Esophagus muscularis mucosa (tissue), 4 donors: ENCODE results near the gene EIF3L. TPM values are rescaled to one million over a fixed set of nuclear protein-coding genes. Genes with fewer than 3 reads are reported as not detected.

Experiments
- DNase-seq: peaks from one replicate; pipeline ENCODE4 v3.0.0-alpha.2; 2017; ENCODE audit errors: extremely low spot score
- H3K27ac ChIP-seq, 4 donors: fragments of 200-600 bp; sonication (generic); replicated peaks in 1 of 4; 1 replicate in 3 of 4; 2 replicates in 1 of 4; pipeline ENCODE4 v1.5.1; 2016 to 2019; ENCODE audit warnings: mild to moderate bottlenecking in 1 of 4
- H3K27me3 ChIP-seq, 4 donors: fragments of 200-600 bp; sonication (generic); one replicate each; pipeline versions ENCODE4 v1.5.1 to v1.6.0; 2016 to 2019
- H3K36me3 ChIP-seq, 4 donors: fragments of 200-600 bp; sonication (generic); one replicate each; pipeline ENCODE4 v1.5.1; 2016 to 2019
- H3K4me1 ChIP-seq, 4 donors: fragments of 200-600 bp; sonication (generic); one replicate each; pipeline ENCODE4 v1.5.1; 2016 to 2019
- H3K4me3 ChIP-seq, 4 donors: fragments of 200-600 bp; sonication (generic); 1 replicate in 2 of 4; 2 replicates in 2 of 4; pipeline ENCODE4 v1.5.1; 2016 to 2019; ENCODE audit warnings: mild to moderate bottlenecking in 4 of 4, moderate library complexity in 1 of 4
- H3K9me3 ChIP-seq, 4 donors: fragments of 200-600 bp; sonication (generic); 1 replicate in 3 of 4; 2 replicates in 1 of 4; pipeline ENCODE4 v1.5.1; 2016 to 2019
- EP300 ChIP-seq: sonication (generic); formaldehyde crosslinking; IDR thresholded peaks from one replicate; pipeline ENCODE4 v1.6.1; 2017; ENCODE audit warnings: antibody characterized with exemption
- POLR2A ChIP-seq: fragments of 450-650 bp; IDR thresholded peaks from one replicate; pipeline ENCODE4 v1.6.1; 2017; ENCODE audit warnings: antibody characterized with exemption, moderate library complexity, mild to moderate bottlenecking, low read depth
- POLR2AphosphoS5 ChIP-seq, 2 donors: sonication (generic); formaldehyde crosslinking; IDR thresholded peaks; one replicate each; pipeline ENCODE4 v1.6.1; 2017; ENCODE audit warnings: antibody characterized with exemption in 2 of 2
- WGBS: methylation state at CpG from one replicate; pipeline ENCODE4 v1.1.5; 2018; 5-methylcytosine and 5-hydroxymethylcytosine counted together
- intact Hi-C: fragments of 100-400 bp; cut with DNase I; formaldehyde crosslinking; loops from one replicate; pipeline ENCODE4 v1.15.1; 2023
- total RNA-seq, 4 donors: library from RNA; depleted of rRNA; stranded (reverse); fragments of >200 nt; gene quantifications; one replicate each; pipeline versions ENCODE4 v1.1.0 to v1.2.1, GENCODE V29; 2016
- TF ChIP-seq, protein P1 (sequence below), 3 experiments: fragments of 200-600 bp in 2 of 3; fragments of 450-650 bp in 1 of 3; sonication (generic) in 2 of 3; IDR thresholded peaks; one replicate each; pipeline ENCODE4 v1.5.1; 2017 to 2019; ENCODE audit warnings: antibody characterized with exemption in 3 of 3, mild to moderate bottlenecking in 2 of 3, moderate library complexity in 1 of 3

EIF3L gene
- total RNA-seq, 4 donors from 2014 or later = 348 to 494 (median 425) TPM

DNA sequence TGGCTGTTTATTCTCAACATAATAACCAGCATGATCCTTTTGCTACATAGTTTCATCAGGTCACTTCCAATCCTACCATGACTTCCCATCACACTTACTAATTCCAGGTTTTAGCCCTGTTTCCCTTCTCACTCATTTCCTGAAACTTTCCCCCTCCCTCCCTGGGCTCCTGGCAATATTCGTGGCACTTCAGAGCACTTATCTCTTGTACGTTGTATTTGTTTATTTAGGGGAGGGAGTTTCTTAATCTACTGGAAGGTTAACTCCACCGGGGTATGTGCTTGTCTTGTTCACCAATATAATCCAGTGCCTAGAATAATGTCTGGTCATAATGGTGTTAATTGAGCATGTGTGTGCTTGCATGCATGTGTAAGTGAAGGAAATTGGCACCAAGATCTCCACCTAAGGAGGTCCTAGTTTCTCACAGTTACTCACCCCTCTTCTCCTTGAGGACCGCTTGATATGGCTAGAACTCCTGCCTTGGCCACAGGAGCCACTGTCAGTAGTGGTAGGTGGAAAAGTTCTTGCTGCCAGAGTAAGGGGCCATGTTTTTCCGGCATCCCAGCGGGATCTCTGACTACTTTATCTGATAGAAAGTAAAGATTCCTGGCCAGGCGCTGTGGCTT, 11.7 kb downstream of the EIF3L start:
- Histone ChIP-seq H3K36me3 (peaks cover 48 to 100% (median 96%) of the 10 kb centered on the region in 4 donors), H3K27me3 (no peaks in the 10 kb centered on the region), H3K9me3 (no peaks in the 10 kb centered on the region), H3K4me1 (peaks cover 6 to 19% (median 15%) of the 10 kb centered on the region in 4 donors), H3K4me3 (no peak overlapping the region), H3K27ac (no peak overlapping the region)
- intact Hi-C loops = no loop called here
- 79% methylated on average over 7 of the region's 7 CpGs for WGBS
- DNase-seq = no peak
- TF ChIP-seq, protein P1, sequence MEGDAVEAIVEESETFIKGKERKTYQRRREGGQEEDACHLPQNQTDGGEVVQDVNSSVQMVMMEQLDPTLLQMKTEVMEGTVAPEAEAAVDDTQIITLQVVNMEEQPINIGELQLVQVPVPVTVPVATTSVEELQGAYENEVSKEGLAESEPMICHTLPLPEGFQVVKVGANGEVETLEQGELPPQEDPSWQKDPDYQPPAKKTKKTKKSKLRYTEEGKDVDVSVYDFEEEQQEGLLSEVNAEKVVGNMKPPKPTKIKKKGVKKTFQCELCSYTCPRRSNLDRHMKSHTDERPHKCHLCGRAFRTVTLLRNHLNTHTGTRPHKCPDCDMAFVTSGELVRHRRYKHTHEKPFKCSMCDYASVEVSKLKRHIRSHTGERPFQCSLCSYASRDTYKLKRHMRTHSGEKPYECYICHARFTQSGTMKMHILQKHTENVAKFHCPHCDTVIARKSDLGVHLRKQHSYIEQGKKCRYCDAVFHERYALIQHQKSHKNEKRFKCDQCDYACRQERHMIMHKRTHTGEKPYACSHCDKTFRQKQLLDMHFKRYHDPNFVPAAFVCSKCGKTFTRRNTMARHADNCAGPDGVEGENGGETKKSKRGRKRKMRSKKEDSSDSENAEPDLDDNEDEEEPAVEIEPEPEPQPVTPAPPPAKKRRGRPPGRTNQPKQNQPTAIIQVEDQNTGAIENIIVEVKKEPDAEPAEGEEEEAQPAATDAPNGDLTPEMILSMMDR (IDR thresholded peaks at IDR 0.05) = no peak
- TF ChIP-seq POLR2A (no peak), EP300 (no peak), POLR2AphosphoS5 (IDR thresholded peaks at IDR 0.05) (no peak)

- peak overlapping the region in 2 of 4 donors; percentile 22 to 32 for H3K27ac ChIP-seq
- DNase-seq = no peak
- H3K9me3 ChIP-seq = no peaks in the 10 kb centered on the region
- no peak overlapping the region for H3K4me3 ChIP-seq
- TF ChIP-seq POLR2A (no peak), POLR2AphosphoS5 (IDR thresholded peaks at IDR 0.05) (no peak), EP300 (no peak)
- TF ChIP-seq, protein P1 (IDR thresholded peaks at IDR 0.05) = no peak
- 74% methylated on average over 7 of the region's 7 CpGs for WGBS
- intact Hi-C loops = loop anchor here (1.0 kb wide), 1 partner anchor 45 kb away; no protein-coding TSS in a partner anchor
- H3K36me3 ChIP-seq = peaks cover 54 to 100% (median 96%) of the 10 kb centered on the region in 4 donors
- H3K4me1 ChIP-seq = peaks cover 6 to 19% (median 15%) of the 10 kb centered on the region in 4 donors
- no peaks in the 10 kb centered on the region for H3K27me3 ChIP-seq
These were observed 13.5 kb downstream of the EIF3L start for GRCh38 chr22:37862570-37863325.

DNA sequence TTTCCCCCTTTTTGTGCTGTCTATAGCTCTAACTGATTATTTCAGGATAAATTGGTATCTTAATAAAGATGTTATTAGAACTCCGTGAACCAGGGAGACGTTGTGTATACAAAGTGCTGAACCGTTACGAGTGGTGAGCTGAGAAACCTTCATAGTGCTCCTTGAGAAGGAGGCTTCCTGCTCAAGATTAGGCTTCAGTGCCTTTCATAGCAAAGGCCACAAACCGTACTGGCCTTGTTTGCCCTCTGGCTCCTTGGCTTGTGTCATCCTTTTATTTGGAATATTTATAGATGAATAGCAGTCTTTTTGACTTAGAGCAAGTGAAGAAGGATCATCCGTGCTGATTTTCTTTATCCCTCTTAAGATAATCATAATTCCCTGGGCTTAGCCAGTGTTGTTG, 16.3 kb downstream of the EIF3L start:
- H3K27ac ChIP-seq = no peak overlapping the region
- H3K4me1 ChIP-seq = peaks cover 6 to 19% (median 12%) of the 10 kb centered on the region in 4 donors
- H3K27me3 ChIP-seq = no peaks in the 10 kb centered on the region
- no peak overlapping the region for H3K4me3 ChIP-seq
- TF ChIP-seq, protein P1 (IDR thresholded peaks at IDR 0.05) = no peak
- TF ChIP-seq POLR2A (no peak), EP300 (no peak), POLR2AphosphoS5 (IDR thresholded peaks at IDR 0.05) (no peak)
- intact Hi-C loops = no loop called here
- peaks cover 53 to 100% (median 93%) of the 10 kb centered on the region in 4 donors for H3K36me3 ChIP-seq
- no peaks in the 10 kb centered on the region for H3K9me3 ChIP-seq
- 83% methylated on average over 6 of the region's 6 CpGs for WGBS
- DNase-seq = no peak

DNA sequence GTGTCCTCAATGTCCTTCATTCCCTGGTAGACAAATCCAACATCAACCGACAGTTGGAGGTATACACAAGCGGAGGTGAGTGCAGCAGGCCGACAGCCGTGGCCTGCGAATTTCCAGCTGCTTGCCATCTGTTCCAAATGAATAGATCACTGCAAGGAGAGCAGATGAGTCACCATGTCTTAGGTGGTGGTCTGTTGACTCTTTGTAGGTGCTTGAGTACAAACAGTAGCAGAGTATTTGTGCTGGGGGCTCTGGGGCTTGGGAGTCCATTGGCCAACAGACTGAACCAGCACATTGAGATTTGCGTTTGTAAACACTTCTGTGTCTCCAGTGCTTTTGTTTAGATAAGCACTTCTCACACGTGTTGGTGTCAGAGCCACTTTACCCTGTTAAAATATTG, 21.1 kb downstream of the EIF3L start:
- 64% methylated on average over 7 of the region's 7 CpGs for WGBS
- H3K36me3 ChIP-seq = peaks cover 62 to 100% (median 93%) of the 10 kb centered on the region in 4 donors

More for the DNA sequence above, 21.1 kb downstream of the EIF3L start:
- no peak for DNase-seq
- no peak overlapping the region for H3K4me3 ChIP-seq
- no peak overlapping the region for H3K27ac ChIP-seq
- no peaks in the 10 kb centered on the region for H3K4me1 ChIP-seq
- intact Hi-C loops = no loop called here
- H3K9me3 ChIP-seq = no peaks in the 10 kb centered on the region
- no peak for TF ChIP-seq POLR2A
- no peak for TF ChIP-seq EP300
- TF ChIP-seq, protein P1 (IDR thresholded peaks at IDR 0.05) = no peak
- TF ChIP-seq POLR2AphosphoS5 (IDR thresholded peaks at IDR 0.05) = no peak
- H3K27me3 ChIP-seq = no peaks in the 10 kb centered on the region
